ENCODE results near the gene WDR43.

The WDR43 gene

GRCh38 chr2:28997237-28997846 lies 102.9 kb downstream of the WDR43 start:
- no peak for TF ChIP-seq ARNT (IDR thresholded peaks at IDR 0.05)
- no peak for TF ChIP-seq FOXM1 (IDR thresholded peaks at IDR 0.05; ENCODE audit: borderline replicate concordance)
- no peak for TF ChIP-seq LEF1 (IDR thresholded peaks at IDR 0.05; ENCODE audit: borderline replicate concordance)
- TF ChIP-seq TARDBP (IDR thresholded peaks at IDR 0.05) = no peak
- TF ChIP-seq ELF4 (IDR thresholded peaks at IDR 0.05) = no peak
- POLR2A ChIA-PET = no interaction called here
- CTCF ChIA-PET = no interaction called here
- DNase-seq (ENCODE audit: extremely low spot score) = no peak
